ENCODE measurements around the gene ENTPD8. TPM values are rescaled to one million over a fixed set of nuclear protein-coding genes. Genes with fewer than 3 reads are reported as not detected.

Gene ENTPD8
- total RNA-seq, 2 donors from 2014 or later: not detected

DNA sequence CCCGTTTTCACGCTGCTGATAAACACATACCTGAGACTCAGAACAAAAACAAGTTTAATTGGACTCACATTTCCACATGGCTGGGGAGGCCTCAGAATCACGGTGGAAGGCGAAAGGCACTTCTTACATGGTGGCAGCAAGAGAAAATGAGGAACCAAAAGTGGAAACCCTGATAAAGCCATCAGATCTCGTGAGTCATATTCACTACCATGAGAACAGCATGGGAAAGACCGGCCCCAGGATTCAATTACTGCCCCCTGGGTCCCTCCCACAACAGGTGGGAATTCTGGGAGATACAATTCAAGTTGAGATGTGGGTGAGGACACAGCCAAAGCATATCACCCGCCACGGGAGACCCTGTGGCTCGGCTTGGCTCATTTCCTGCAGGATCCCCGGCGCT lies 38.4 kb downstream of the ENTPD8 start:
- Mint-ChIP-seq H3K27ac (no peak overlapping the region), H3K9me3 (peaks cover 0 to 4% of the 10 kb centered on the region in 2 donors), H3K36me3 (peaks cover 0 to 26% of the 10 kb centered on the region in 2 donors)
- DNase-seq (ENCODE audit: low spot score in 2 of 2) (no peak), ATAC-seq (no peak)

DNA sequence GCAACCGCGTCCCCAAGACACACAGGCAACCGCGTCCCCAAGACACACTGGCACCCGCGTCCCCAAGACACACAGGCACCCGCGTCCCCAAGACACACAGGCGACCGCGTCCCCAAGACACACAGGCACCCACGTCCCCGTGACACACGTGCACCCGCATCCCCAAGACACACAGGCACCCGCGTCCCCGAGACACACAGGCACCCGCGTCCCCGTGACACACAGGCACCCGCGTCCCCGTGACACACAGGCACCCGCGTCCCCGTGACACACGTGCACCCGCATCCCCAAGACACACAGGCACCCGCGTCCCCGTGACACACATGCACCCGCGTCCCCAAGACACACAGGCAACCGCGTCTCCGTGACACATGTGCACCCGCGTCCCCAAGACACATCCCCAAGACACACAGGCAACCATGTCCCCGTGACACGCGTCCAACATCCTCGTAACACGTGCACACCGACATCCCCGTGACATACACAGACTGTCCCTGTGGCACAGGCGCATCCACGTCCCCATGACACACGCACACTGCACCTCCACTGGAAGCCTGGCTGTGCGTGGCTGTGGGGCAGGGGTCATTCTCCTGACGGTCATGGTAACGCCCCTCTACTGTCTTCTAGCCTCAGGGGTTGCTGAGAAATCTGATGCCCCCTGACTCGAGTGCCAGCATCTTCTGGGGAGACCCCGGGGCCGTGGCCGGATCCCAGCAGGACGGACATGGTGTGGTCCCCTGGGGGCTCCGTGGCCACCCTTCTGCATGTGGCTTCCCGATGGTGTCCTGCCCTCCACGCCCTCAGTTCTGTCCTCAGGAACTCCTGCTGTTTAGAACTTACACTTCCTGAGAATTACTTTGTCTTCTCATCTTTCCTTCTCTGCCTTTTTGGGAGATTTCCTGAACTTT lies 42.3 kb downstream of the ENTPD8 start:
- no peak for DNase-seq (ENCODE audit: low spot score in 2 of 2)
- Mint-ChIP-seq H3K9me3 (peaks cover 0 to 4% of the 10 kb centered on the region in 2 donors), H3K36me3 (peaks cover 0 to 26% of the 10 kb centered on the region in 2 donors), H3K27ac (no peak overlapping the region)
- ATAC-seq: no peak

- H3K36me3 Mint-ChIP-seq: peaks cover 0 to 26% of the 10 kb centered on the region in 2 donors
- peak; percentile 97 to 98 for ATAC-seq
- H3K27ac Mint-ChIP-seq: peak overlapping the region; percentile 48 to 78
- peaks cover 0 to 4% of the 10 kb centered on the region in 2 donors for H3K9me3 Mint-ChIP-seq
- peak in 1 of 2 donors; percentile 64 for DNase-seq (ENCODE audit: low spot score in 2 of 2)
Measured at GRCh38 chr9:137397675-137398423, 43.3 kb downstream of the ENTPD8 start.

GRCh38 chr9:137396634-137397367 lies 44.4 kb downstream of the ENTPD8 start:
- DNase-seq (ENCODE audit: low spot score in 2 of 2): no peak
- no peaks in the 10 kb centered on the region for H3K9me3 Mint-ChIP-seq
- H3K36me3 Mint-ChIP-seq: peaks cover 0 to 16% of the 10 kb centered on the region in 2 donors
- peak overlapping the region; percentile 48 to 78 for H3K27ac Mint-ChIP-seq
- no peak for ATAC-seq

DNA sequence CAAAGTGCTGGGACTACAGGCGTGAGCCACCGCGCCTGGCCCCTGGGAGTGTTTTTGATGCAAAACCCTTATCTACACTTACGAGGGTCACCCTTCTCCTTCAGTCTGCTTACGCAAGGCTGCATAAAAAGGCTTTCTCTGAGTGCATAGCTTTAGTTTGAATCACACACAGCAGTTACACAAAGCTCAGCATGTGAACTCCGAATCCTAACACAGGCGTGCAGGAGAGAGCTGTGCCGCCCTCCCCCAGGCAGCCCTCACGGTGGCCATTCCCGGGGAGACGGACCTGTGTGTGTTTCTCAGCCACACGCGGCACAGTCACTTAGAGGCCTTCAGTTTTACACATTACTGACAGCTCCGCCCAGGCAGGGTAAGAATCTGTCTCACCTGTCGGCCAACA lies 44.9 kb downstream of the ENTPD8 start:
- H3K36me3 Mint-ChIP-seq: peaks cover 0 to 16% of the 10 kb centered on the region in 2 donors
- no peaks in the 10 kb centered on the region for H3K9me3 Mint-ChIP-seq
- DNase-seq (ENCODE audit: low spot score in 2 of 2) (no peak), ATAC-seq (no peak)
- H3K27ac Mint-ChIP-seq: no peak overlapping the region

GRCh38 chr9:137395666-137396010 lies 45.5 kb downstream of the ENTPD8 start:
- H3K9me3 Mint-ChIP-seq: no peaks in the 10 kb centered on the region
- no peak for DNase-seq (ENCODE audit: low spot score in 2 of 2)
- H3K36me3 Mint-ChIP-seq: peaks cover 0 to 16% of the 10 kb centered on the region in 2 donors
- no peak for ATAC-seq
- no peak overlapping the region for H3K27ac Mint-ChIP-seq

- Mint-ChIP-seq H3K27ac (no peak overlapping the region), H3K9me3 (no peaks in the 10 kb centered on the region), H3K36me3 (peaks cover 0 to 11% of the 10 kb centered on the region in 2 donors)
- no peak for DNase-seq (ENCODE audit: low spot score in 2 of 2)
- ATAC-seq: no peak
Measured at GRCh38 chr9:137394866-137395665, 46.1 kb downstream of the ENTPD8 start.

GRCh38 chr9:137393176-137394150 lies 47.7 kb downstream of the ENTPD8 start:
- Mint-ChIP-seq H3K27ac (peak overlapping the region in 1 of 2 donors; percentile 32), H3K36me3 (no peaks in the 10 kb centered on the region), H3K9me3 (no peaks in the 10 kb centered on the region)
- ATAC-seq (no peak), DNase-seq (ENCODE audit: low spot score in 2 of 2) (no peak)

DNA sequence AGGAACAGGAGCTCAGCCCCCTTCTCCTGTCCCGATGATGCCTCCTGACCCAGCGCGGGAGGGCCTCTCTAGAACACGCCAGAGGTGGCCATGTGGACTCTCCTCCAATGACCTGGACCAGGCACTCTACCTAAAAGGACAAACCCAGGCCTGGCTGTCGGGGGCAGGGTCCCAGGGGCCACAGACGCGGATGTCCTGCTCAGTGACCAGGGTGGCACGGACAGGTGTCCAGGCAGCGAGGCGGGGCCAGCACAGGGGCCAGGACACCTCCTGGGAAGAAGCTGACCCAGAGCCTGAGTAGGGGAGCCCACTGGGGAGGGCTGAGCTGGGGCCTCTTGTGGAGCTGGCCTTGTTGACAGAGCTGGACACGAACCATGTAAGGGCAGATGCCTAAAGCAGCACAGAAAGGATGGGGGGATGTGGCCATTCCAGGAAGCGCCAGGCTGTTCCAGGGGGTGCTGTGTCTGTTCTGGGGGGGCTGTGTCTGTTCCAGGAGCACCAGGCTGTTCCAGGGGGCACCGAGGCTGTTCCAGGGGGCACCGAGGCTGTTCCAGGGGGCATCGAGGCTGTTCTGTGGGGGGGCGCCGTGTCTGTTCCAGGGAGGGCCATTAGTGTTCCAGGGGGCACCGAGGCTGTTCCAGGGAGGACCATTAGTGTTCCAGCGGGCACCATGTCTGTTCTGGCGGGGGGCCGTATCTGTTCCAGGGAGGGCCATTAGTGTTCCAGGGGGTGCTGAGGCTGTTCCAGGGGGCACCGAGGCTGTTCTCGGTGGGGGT lies 48.7 kb downstream of the ENTPD8 start:
- H3K27ac Mint-ChIP-seq: peak overlapping the region in 1 of 2 donors; percentile 32
- ATAC-seq (no peak), DNase-seq (ENCODE audit: low spot score in 2 of 2) (no peak)
- H3K36me3 Mint-ChIP-seq: no peaks in the 10 kb centered on the region
- H3K9me3 Mint-ChIP-seq: no peaks in the 10 kb centered on the region

DNA sequence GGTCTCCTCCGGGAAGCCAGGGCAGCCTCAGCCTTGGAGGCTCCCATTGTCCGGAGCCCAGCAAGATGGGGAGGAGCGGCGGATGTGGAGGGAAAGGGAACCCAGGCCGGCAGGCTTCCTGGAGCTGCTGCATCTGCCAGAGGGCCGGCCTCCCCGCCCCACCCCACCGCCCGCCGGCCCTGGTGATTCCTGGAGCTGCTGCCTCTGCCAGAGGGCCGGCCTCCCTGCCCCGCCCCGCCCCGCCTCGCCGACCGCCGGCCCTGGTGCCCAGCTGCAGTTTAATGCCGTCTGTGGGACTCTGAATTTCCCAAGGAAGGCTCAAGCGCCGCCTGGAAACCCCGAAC lies 49.8 kb downstream of the ENTPD8 start:
- H3K9me3 Mint-ChIP-seq: no peaks in the 10 kb centered on the region
- no peak overlapping the region for H3K27ac Mint-ChIP-seq
- H3K36me3 Mint-ChIP-seq: no peaks in the 10 kb centered on the region
- no peak for DNase-seq (ENCODE audit: low spot score in 2 of 2)
- ATAC-seq: no peak

DNA sequence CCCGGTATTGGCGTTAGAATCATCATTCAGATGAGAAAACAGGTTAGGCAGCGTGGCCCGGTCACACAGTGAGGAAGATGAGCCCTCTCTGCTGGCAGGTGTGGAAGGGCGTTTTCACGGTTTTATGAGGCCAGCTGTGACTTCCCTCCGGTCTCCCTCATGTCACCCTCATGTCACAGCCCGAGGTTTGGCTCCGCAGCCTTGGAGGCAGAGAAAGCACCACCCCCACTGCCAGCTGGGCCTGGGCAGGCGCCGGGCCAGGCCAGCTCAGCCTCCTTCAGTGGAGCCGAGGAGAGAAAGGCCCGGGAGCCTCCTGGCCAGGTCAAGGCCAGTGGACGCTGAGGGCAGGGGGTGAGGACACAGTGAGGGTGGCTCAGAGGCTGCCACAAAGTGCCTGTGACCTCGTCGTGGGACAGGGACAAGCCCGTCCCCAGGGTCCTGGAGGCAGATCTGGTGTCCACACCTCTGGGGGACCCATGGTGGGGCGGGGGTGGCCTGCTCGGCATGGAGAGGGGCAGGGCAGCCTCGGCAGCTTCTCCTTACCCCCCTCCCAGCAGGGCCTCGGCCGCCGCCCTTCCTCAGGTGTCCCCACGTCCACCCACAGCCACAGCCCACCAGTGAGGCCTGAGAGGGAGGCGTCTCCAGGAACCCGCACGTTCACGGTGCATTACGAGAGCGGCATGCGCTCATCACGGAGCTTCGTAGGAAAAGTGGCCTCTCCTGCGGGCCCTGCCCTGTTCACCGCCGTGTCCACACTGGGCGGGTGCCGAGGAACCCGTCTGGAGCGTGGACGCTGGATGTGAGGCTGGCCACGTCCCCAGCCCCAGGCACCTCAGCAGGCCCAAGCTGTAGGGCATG lies 50.4 kb downstream of the ENTPD8 start:
- no peak for DNase-seq (ENCODE audit: low spot score in 2 of 2)
- Mint-ChIP-seq H3K9me3 (no peaks in the 10 kb centered on the region), H3K36me3 (no peaks in the 10 kb centered on the region), H3K27ac (no peak overlapping the region)
- ATAC-seq: no peak

- Mint-ChIP-seq H3K27ac (no peak overlapping the region), H3K9me3 (no peaks in the 10 kb centered on the region), H3K36me3 (no peaks in the 10 kb centered on the region)
- DNase-seq (ENCODE audit: low spot score in 2 of 2): no peak
- no peak for ATAC-seq
Measured at GRCh38 chr9:137389428-137389746, 51.8 kb downstream of the ENTPD8 start.

DNA sequence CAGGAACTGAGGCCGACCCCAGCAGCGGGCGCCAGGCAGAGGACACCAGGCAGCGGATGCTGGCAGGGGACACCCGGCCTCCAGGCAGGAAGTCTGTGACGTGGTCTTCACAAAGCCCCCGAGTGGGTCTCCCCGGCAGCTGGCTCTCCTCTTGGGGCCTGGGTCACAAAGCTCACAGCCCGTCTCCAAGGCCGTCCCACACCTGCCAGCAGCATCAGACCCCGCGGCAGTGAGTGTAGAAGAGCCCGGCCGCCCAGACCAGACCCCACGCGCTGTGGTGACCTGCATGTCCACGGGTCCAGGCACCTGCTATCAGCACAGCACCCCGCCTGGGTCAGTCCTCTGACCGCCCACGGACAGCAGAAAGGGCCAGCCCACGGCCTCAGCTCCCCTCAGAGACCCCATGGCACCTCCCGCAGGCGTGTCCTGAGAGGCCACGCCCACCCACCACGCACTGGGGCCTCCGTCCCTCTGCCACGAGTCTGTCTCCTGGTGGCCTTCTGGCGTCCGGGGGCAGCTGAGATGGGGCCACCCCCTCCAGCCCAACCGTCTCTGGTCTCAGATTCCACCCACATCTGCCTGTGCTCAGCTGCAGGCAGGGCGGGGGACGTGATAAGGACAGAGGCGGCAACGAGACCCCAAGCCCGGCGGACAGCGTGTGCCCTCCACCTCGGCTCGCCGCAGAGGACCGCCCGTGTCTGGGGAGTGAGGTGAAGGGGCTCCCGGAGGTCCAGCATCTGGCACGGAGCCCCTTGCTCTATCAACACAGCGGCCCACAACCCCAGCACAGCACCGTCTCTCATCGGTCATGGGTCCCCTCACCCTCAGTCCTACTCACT lies 52.3 kb downstream of the ENTPD8 start:
- no peak overlapping the region for H3K27ac Mint-ChIP-seq
- H3K36me3 Mint-ChIP-seq: no peaks in the 10 kb centered on the region
- no peaks in the 10 kb centered on the region for H3K9me3 Mint-ChIP-seq
- ATAC-seq (no peak), DNase-seq (ENCODE audit: low spot score in 2 of 2) (no peak)

Measured in activated naive CD4-positive, alpha-beta T cell treated with anti-CD3 and anti-CD28 coated beads, Interleukin-2, amount 50 U/mL, for 72 hours (primary cell).